GM12874 (cell line): ENCODE results near the gene CHST5.

ENCODE experiments used
- CTCF ChIP-seq: IDR thresholded peaks from 2 replicates; pipeline ENCODE4 v1.5.1; 2011; ENCODE audit warnings: low read depth, mild to moderate bottlenecking, control low read depth, low read length, moderate library complexity; ENCODE audit not compliant: insufficient read depth

Gene CHST5

GRCh38 chr16:75546293-75546692 is 10.4 kb upstream of the CHST5 start:
- TF ChIP-seq CTCF, result no peak

- no peak for TF ChIP-seq CTCF
Measured at GRCh38 chr16:75541236-75541635, 5.3 kb upstream of the CHST5 start.

- no peak for TF ChIP-seq CTCF
Measured at GRCh38 chr16:75537776-75538175, 1.9 kb upstream of the CHST5 start.

- no peak for TF ChIP-seq CTCF
Measured at GRCh38 chr16:75535211-75535843, 581 bp downstream of the CHST5 start.

- no peak for TF ChIP-seq CTCF
Measured at GRCh38 chr16:75534560-75535205, 1.2 kb downstream of the CHST5 start.

GRCh38 chr16:75532791-75533190 is 3.1 kb downstream of the CHST5 start:
- no peak for TF ChIP-seq CTCF

GRCh38 chr16:75532142-75532765 is 3.7 kb downstream of the CHST5 start:
- TF ChIP-seq CTCF, result no peak
